ENCODE data around the gene TMED1. TPM values are rescaled to one million over a fixed set of nuclear protein-coding genes. Genes with fewer than 3 reads are reported as not detected.

TMED1 gene
- total RNA-seq, 1 donor from 2014 or later, result 30.9 TPM

GRCh38 chr19:10826231-10826630 is 9.8 kb downstream of the TMED1 start:
- no peaks in the 10 kb centered on the region for H3K9me3 Mint-ChIP-seq
- peaks cover 24% of the 10 kb centered on the region for H3K36me3 Mint-ChIP-seq
- H3K27me3 Mint-ChIP-seq (ENCODE audit: low read depth), result no peaks in the 10 kb centered on the region
- no peaks in the 10 kb centered on the region for H3K4me1 Mint-ChIP-seq
- TF ChIP-seq, protein P1, sequence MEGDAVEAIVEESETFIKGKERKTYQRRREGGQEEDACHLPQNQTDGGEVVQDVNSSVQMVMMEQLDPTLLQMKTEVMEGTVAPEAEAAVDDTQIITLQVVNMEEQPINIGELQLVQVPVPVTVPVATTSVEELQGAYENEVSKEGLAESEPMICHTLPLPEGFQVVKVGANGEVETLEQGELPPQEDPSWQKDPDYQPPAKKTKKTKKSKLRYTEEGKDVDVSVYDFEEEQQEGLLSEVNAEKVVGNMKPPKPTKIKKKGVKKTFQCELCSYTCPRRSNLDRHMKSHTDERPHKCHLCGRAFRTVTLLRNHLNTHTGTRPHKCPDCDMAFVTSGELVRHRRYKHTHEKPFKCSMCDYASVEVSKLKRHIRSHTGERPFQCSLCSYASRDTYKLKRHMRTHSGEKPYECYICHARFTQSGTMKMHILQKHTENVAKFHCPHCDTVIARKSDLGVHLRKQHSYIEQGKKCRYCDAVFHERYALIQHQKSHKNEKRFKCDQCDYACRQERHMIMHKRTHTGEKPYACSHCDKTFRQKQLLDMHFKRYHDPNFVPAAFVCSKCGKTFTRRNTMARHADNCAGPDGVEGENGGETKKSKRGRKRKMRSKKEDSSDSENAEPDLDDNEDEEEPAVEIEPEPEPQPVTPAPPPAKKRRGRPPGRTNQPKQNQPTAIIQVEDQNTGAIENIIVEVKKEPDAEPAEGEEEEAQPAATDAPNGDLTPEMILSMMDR (IDR thresholded peaks at IDR 0.05; ENCODE audit: unreplicated experiment), result no peak
- H3K27ac Mint-ChIP-seq, result no peak overlapping the region
- no peak for DNase-seq (ENCODE audit: low spot score in 2 of 2, unreplicated experiment in 2 of 2)
- H3K4me3 Mint-ChIP-seq, result no peak overlapping the region

- H3K36me3 Mint-ChIP-seq, result peaks cover 43% of the 10 kb centered on the region
Measured at GRCh38 chr19:10823690-10824089, 12.3 kb downstream of the TMED1 start.

DNA sequence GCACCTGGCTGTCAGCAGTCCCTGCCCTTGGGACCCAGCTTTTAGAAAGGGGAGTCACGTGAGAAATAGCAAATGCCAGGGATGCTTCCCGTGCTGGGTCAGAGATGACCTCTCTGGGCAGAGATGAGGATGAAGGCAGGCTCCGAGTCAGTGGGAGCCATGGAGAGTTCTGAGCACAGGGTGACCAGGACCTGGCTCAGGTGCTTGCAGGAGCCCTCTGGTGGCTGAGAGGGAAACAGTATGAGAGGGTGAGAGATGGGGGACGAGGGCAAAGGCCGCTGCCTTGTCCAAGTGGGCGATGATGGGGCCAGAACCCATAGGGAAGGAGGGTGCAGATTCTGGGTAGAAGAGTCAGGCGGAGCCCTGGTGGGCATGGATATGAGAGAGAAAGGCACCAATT is 15.8 kb downstream of the TMED1 start:
- H3K9me3 Mint-ChIP-seq, result no peaks in the 10 kb centered on the region
- no peak for DNase-seq (ENCODE audit: low spot score in 2 of 2, unreplicated experiment in 2 of 2)
- H3K27ac Mint-ChIP-seq, result no peak overlapping the region
- H3K4me3 Mint-ChIP-seq, result no peak overlapping the region
- no peaks in the 10 kb centered on the region for H3K27me3 Mint-ChIP-seq (ENCODE audit: low read depth)
- TF ChIP-seq, protein P1 (IDR thresholded peaks at IDR 0.05; ENCODE audit: unreplicated experiment), result no peak
- H3K4me1 Mint-ChIP-seq, result peaks cover 5% of the 10 kb centered on the region
- H3K36me3 Mint-ChIP-seq, result peaks cover 37% of the 10 kb centered on the region

More at GRCh38 chr19:10823690-10824089, 12.3 kb downstream of the TMED1 start:
- no peaks in the 10 kb centered on the region for H3K27me3 Mint-ChIP-seq (ENCODE audit: low read depth)
- no peak overlapping the region for H3K4me3 Mint-ChIP-seq
- TF ChIP-seq, protein P1 (IDR thresholded peaks at IDR 0.05; ENCODE audit: unreplicated experiment), result no peak
- H3K9me3 Mint-ChIP-seq, result no peaks in the 10 kb centered on the region
- no peak for DNase-seq (ENCODE audit: low spot score in 2 of 2, unreplicated experiment in 2 of 2)
- no peak overlapping the region for H3K27ac Mint-ChIP-seq
- no peaks in the 10 kb centered on the region for H3K4me1 Mint-ChIP-seq

- H3K36me3 Mint-ChIP-seq, result peaks cover 36% of the 10 kb centered on the region
Measured at GRCh38 chr19:10819124-10820060, 16.6 kb downstream of the TMED1 start.

DNA sequence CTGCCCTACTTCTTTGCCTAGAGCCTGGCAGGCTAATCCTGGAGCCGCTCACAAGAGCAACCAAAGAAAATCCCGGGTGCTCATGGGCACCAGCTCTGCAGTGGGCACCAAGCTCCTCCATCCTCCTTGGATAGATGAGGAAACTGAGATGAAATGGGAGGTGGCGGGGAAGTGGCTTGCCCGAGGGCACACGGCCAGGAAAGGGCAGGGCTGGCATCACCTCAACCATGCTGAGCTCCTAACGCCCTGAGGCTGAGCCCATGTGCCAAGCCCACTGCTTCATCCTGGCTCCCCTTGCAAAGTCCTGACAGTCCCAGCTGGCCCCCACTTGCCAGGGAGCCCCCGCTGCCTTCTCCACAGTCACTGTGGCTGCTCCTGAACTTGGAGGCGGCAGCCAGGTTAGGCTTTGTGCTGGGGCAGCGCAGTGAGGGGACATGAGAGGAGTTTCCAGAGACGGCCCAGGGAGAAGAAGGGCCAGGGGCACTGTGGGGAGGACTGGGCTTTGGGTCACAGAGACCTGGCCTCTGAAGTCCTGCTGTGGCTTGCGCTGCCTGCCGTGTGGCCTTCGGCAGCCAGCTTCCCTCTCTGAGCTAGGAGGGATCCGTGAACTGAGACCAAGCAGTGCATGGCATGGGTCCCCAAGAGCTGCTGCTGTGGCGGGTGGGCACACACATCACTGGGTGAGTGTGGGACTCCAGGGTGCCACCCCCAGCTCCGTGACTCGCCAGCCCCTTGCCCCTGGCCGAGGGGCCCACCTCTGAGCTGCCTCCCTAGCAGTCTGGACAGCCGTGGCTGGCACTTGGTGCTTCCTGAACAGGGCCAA is 17.5 kb downstream of the TMED1 start:
- Mint-ChIP-seq H3K4me1 (peaks cover 5% of the 10 kb centered on the region), H3K27ac (peak overlapping the region; percentile 96), H3K4me3 (no peak overlapping the region), H3K27me3 (ENCODE audit: low read depth) (no peaks in the 10 kb centered on the region), H3K9me3 (no peaks in the 10 kb centered on the region), H3K36me3 (peaks cover 31% of the 10 kb centered on the region)
- TF ChIP-seq, protein P1 (IDR thresholded peaks at IDR 0.05; ENCODE audit: unreplicated experiment), result no peak
- no peak for DNase-seq (ENCODE audit: low spot score in 2 of 2, unreplicated experiment in 2 of 2)

More at GRCh38 chr19:10819124-10820060, 16.6 kb downstream of the TMED1 start:
- Mint-ChIP-seq H3K27ac (no peak overlapping the region), H3K27me3 (ENCODE audit: low read depth) (no peaks in the 10 kb centered on the region), H3K4me3 (no peak overlapping the region), H3K9me3 (no peaks in the 10 kb centered on the region), H3K4me1 (peaks cover 5% of the 10 kb centered on the region)
- TF ChIP-seq, protein P1 (IDR thresholded peaks at IDR 0.05; ENCODE audit: unreplicated experiment), result no peak
- no peak for DNase-seq (ENCODE audit: low spot score in 2 of 2, unreplicated experiment in 2 of 2)

Measured in mesothelial cell of epicardium (in vitro differentiated cells).